Cardiac fibroblast (primary cell): ENCODE data around the gene RAB3IP.

Experiments used
- DNase-seq, 2 donors: peaks; one replicate each; pipeline versions ENCODE4 v3.0.0 to v3.0.0-alpha.2; 2010; ENCODE audit warnings: low read depth in 2 of 2
- H3K4me3 ChIP-seq, 2 donors: replicated peaks in 1 of 2; 1 replicate in 1 of 2; 2 replicates in 1 of 2; pipeline ENCODE4 v1.5.1; 2011; ENCODE audit warnings: low read depth in 2 of 2, low read length in 2 of 2, mild to moderate bottlenecking in 2 of 2, moderate library complexity in 1 of 2
- TF ChIP-seq, protein P1 (sequence below): IDR thresholded peaks from one replicate; pipeline ENCODE4 v1.5.1; 2011; ENCODE audit warnings: low read depth, mild to moderate bottlenecking, low read length, inconsistent platforms

Gene RAB3IP, protein sequence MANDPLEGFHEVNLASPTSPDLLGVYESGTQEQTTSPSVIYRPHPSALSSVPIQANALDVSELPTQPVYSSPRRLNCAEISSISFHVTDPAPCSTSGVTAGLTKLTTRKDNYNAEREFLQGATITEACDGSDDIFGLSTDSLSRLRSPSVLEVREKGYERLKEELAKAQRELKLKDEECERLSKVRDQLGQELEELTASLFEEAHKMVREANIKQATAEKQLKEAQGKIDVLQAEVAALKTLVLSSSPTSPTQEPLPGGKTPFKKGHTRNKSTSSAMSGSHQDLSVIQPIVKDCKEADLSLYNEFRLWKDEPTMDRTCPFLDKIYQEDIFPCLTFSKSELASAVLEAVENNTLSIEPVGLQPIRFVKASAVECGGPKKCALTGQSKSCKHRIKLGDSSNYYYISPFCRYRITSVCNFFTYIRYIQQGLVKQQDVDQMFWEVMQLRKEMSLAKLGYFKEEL

DNA sequence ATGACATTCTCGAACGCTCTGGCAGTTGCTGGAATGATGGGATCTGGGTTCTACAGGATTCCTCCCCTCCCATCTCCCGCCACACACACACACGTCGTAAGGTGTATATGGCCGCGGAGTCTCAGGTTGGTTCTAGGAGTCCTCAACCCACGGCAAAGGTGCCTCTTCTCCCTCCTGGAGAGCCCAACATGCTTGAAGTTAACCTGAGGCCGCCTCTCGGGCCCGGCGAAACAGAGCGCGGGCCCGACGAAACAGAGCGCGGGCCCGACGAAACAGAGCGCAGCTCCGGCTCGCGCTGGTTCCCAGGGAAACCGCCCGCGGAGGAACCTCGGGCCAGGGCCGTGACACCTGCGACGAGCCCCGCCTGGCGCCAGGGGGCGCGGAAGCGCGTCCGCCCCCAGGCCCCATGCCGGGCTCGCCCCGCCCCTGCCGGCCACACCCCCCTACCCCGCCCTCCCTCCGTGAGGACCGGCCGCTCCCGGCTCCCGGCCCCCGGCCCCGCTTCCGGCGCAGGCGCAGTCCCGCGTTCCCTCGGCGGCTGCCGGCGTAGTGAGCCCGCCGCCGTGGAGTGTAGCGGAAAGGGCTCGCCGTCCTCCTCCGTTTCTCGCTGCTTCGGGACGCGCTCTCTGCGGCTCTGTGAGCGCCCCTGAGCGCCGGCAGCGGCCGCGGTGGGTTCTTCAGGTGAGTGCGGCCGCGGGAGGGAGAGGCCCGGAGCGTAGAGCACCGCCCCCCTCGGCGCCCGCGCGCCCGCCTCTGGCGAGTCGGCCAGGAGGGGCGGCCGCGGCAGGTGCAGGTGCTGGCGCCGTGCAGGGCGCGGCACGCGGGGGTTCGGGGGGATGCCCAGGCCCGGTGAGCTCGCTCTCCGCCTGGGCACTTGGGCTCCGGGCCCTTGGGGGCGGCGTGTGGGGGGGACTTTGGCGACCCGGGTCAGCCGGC, at the start of gene RAB3IP:
TSS of gene RAB3IP (plus strand) at position 510 of the 936 bp plus-strand sequence. CDS start 16,549 bp downstream, outside the sequence.
- peak; percentile 74 to 83 for DNase-seq
- TF ChIP-seq, protein P1, sequence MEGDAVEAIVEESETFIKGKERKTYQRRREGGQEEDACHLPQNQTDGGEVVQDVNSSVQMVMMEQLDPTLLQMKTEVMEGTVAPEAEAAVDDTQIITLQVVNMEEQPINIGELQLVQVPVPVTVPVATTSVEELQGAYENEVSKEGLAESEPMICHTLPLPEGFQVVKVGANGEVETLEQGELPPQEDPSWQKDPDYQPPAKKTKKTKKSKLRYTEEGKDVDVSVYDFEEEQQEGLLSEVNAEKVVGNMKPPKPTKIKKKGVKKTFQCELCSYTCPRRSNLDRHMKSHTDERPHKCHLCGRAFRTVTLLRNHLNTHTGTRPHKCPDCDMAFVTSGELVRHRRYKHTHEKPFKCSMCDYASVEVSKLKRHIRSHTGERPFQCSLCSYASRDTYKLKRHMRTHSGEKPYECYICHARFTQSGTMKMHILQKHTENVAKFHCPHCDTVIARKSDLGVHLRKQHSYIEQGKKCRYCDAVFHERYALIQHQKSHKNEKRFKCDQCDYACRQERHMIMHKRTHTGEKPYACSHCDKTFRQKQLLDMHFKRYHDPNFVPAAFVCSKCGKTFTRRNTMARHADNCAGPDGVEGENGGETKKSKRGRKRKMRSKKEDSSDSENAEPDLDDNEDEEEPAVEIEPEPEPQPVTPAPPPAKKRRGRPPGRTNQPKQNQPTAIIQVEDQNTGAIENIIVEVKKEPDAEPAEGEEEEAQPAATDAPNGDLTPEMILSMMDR = peak; percentile 13
- peak within 1 kb of the TSS; percentile 68 to 80 for H3K4me3 ChIP-seq

DNA sequence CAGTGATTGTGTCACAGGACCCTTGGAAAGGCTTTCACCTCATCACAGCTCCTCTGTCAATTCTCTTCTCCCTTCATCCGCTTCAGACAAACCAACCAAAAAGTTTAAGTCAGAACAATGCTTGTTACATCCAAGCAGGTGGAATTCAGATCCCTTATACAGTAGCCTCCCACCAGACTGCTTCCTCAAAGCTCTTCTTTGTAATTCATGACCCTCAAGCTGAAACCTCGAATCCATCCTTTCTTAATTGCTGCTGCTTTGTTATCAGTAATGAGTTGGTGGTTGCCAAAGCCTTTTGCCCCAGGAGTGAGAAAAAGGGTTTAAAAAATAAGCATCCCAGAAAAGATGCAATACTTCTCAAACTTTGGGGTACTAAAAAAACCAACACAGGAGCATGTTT, 49.0 kb upstream of the RAB3IP start:
- no peak for DNase-seq
- TF ChIP-seq, protein P1 = no peak
- H3K4me3 ChIP-seq = no peak overlapping the region

DNA sequence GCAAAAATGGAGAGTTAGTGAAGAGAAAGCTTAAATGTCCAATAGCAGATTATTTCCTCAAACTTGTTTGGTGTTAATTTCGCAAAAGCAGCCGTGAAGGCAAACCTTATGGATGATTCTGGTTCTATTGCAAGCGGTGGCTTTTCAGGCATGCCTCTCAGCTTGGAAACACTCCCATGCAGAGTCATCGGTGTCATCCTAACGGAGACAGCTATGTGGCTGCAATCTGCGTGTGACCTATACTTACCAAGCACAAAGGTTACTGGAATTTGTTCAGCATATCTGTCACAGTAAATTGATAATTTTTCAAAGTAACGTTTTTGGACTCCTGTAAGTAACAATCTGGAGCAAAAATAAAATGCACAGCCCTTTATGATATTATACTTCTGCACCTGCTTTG, 44.5 kb upstream of the RAB3IP start:
- DNase-seq = no peak
- no peak overlapping the region for H3K4me3 ChIP-seq
- TF ChIP-seq, protein P1 = no peak

DNA sequence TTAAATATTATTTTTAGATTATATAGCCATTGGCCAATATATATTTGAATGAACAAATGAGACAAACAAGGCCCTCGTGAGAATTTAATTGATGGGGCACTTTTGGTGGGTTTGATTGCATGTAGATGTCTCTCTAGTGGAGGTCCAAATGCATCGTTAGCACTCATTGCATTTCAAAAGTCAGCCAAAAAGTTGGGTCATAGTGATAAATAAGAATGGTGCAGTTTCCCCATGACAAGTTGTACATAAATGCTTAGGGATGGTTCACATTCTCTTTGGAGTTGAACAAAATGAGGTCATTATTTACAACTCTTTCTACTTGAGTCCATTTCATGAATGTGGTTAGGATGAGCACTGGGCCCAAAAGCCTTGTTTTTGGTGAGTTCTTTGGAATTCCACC, 40.6 kb upstream of the RAB3IP start:
- no peak overlapping the region for H3K4me3 ChIP-seq
- DNase-seq = no peak
- TF ChIP-seq, protein P1 = no peak

DNA sequence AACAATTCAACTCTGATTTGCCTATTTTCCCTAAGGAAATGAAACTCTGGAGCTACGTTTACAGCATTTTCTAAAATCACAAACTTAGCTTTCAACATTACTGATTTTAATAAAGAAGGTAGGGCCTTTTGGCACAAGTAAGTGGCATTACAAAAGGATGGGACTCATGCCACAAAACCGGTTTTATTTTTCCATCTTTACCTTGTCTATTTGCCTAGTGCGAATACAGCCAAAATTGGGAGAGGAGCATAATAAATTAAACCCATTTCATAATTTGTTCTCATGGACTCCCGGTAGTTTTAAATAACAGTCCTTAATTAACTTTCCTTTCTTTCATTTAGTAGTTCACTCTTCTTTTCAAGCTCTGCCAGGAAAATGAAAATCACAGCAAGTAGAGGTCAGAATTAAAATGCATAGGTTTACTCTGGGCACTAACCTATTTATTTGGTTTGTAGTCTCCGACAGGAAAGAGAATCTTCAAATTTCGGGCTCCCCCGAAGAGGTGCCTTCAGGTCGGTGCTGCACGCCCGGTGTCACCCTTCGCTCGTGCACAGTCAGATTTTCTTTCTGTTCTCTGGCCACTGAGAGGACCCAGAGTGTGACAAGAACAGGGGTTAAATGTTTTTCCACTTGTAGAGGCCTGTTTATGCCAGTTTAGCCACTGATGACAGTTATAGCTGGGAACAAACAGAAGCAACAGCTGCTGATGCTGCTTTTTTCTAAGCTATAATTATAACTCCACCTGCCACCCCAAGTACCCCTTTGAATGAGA, 39.7 kb upstream of the RAB3IP start, which contains the start of gene BEST3:
TSS of gene BEST3 (minus strand) at position 535 of the 772 bp plus-strand sequence. CDS start 1,505 bp downstream, outside the sequence.
- TF ChIP-seq, protein P1 = no peak
- no peak for DNase-seq
- no peak within 1 kb of the TSS for H3K4me3 ChIP-seq

DNA sequence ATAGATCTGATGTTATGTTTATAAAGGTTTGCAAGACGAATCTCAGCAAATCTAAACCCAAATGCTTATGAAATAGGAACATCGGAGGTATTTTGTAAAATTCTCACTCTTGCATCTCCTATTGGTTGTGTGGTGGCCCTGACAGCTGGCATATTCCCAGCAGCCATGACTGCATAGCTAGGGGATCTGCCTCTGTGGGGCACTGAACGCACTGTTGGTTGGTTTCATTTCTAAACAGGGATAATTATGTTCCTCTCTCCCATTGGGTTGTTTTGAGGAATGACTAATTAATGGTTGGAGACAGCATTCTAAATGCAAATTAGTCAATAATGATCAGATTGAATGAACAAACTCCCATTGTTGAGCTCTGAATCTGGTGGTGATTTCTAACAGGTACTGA, 36.8 kb upstream of the RAB3IP start:
- TF ChIP-seq, protein P1 = no peak
- DNase-seq = no peak

More for the DNA sequence above, 36.8 kb upstream of the RAB3IP start:
- no peak overlapping the region for H3K4me3 ChIP-seq
